H9 (cell line): Measurements from ENCODE around the gene NT5DC3. TPM values are rescaled to one million over a fixed set of nuclear protein-coding genes. Genes with fewer than 3 reads are reported as not detected.

Source experiments
- DNase-seq: peaks from one replicate; pipeline ENCODE4 v3.0.0-alpha.2; 2017
- H2AFZ ChIP-seq: one replicate; pipeline ENCODE4 v1.6.1; 2013; ENCODE audit warnings: mild to moderate bottlenecking, low read length, control low read depth, moderate library complexity
- H2AK5ac ChIP-seq: 2 replicates; pipeline ENCODE4 v1.6.1; 2013; ENCODE audit warnings: low read length, control low read depth, mixed read lengths; ENCODE audit not compliant: insufficient read length
- H2BK120ac ChIP-seq: one replicate; pipeline ENCODE4 v1.6.1; 2013; ENCODE audit warnings: low read depth, mild to moderate bottlenecking, low read length, control low read depth, inconsistent platforms; ENCODE audit not compliant: poor library complexity, severe bottlenecking
- H2BK12ac ChIP-seq: 2 replicates; pipeline ENCODE4 v1.6.1; 2013; ENCODE audit warnings: low read length, control low read depth, mixed read lengths, low read depth; ENCODE audit not compliant: insufficient read length
- H2BK15ac ChIP-seq: 2 replicates; pipeline ENCODE4 v1.6.1; 2013; ENCODE audit warnings: low read depth, low read length, control low read depth
- H2BK20ac ChIP-seq: one replicate; pipeline ENCODE4 v1.6.1; 2013; ENCODE audit warnings: low read depth, mild to moderate bottlenecking, low read length, control low read depth, inconsistent platforms; ENCODE audit not compliant: poor library complexity, severe bottlenecking
- H2BK5ac ChIP-seq: 2 replicates; pipeline ENCODE4 v1.6.1; 2013; ENCODE audit warnings: low read length, control low read depth, mixed read lengths; ENCODE audit not compliant: insufficient read length
- H3K14ac ChIP-seq: 2 replicates; pipeline ENCODE4 v1.6.1; 2013; ENCODE audit warnings: low read length, control low read depth; ENCODE audit not compliant: insufficient read depth
- H3K18ac ChIP-seq: 2 replicates; pipeline ENCODE4 v1.6.1; 2013; ENCODE audit warnings: low read depth, mild to moderate bottlenecking, mixed read lengths, low read length, control low read depth; ENCODE audit not compliant: insufficient read length
- H3K23ac ChIP-seq: 2 replicates; pipeline ENCODE4 v1.6.1; 2013; ENCODE audit warnings: low read length, control low read depth, mixed read lengths, low read depth; ENCODE audit not compliant: insufficient read length
- H3K23me2 ChIP-seq: 2 replicates; pipeline ENCODE4 v1.6.1; 2013; ENCODE audit warnings: low read depth, mild to moderate bottlenecking, mixed read lengths, low read length, control low read depth; ENCODE audit not compliant: insufficient read length, poor library complexity, severe bottlenecking
- H3K27ac ChIP-seq: 2 replicates; pipeline ENCODE4 v1.5.1; 2013; ENCODE audit warnings: low read length, control low read depth, mixed read lengths, low read depth; ENCODE audit not compliant: insufficient read length
- H3K27me3 ChIP-seq: 2 replicates; pipeline ENCODE4 v1.6.1; 2013; ENCODE audit warnings: low read length, control low read depth, inconsistent platforms; ENCODE audit not compliant: insufficient read depth
- H3K4ac ChIP-seq: 2 replicates; pipeline ENCODE4 v1.6.1; 2013; ENCODE audit warnings: low read depth, mild to moderate bottlenecking, control low read depth, inconsistent platforms, low read length, moderate library complexity
- H3K4me1 ChIP-seq: 2 replicates; pipeline ENCODE4 v1.6.1; 2013; ENCODE audit warnings: low read length, control low read depth, inconsistent platforms; ENCODE audit not compliant: insufficient read depth
- H3K4me2 ChIP-seq: 2 replicates; pipeline ENCODE4 v1.6.1; 2013; ENCODE audit warnings: low read length, control low read depth, mixed read lengths; ENCODE audit not compliant: insufficient read length, insufficient read depth
- H3K56ac ChIP-seq: 2 replicates; pipeline ENCODE4 v1.6.1; 2013; ENCODE audit warnings: low read depth, mild to moderate bottlenecking, mixed read lengths, low read length, control low read depth; ENCODE audit not compliant: insufficient read length
- H3K79me1 ChIP-seq: 2 replicates; pipeline ENCODE4 v1.6.1; 2013; ENCODE audit warnings: low read depth, mild to moderate bottlenecking, moderate library complexity, low read length, control low read depth, inconsistent platforms; ENCODE audit not compliant: insufficient read depth, poor library complexity, severe bottlenecking
- H3K79me2 ChIP-seq: 2 replicates; pipeline ENCODE4 v1.6.1; 2013; ENCODE audit warnings: low read length, control low read depth, inconsistent platforms; ENCODE audit not compliant: insufficient read depth
- H3K9ac ChIP-seq: 2 replicates; pipeline ENCODE4 v1.6.1; 2013; ENCODE audit warnings: low read length, control low read depth, mixed read lengths; ENCODE audit not compliant: insufficient read length; ENCODE audit errors: extremely low read depth
- H3K9me3 ChIP-seq: one replicate; pipeline ENCODE4 v1.6.1; 2013; ENCODE audit warnings: low read depth, low read length, inconsistent platforms; ENCODE audit not compliant: control insufficient read depth
- H3T11ph ChIP-seq: one replicate; pipeline ENCODE4 v1.6.1; 2013; ENCODE audit warnings: mild to moderate bottlenecking, low read length, control low read depth, inconsistent platforms
- H4K20me1 ChIP-seq: one replicate; pipeline ENCODE4 v1.6.1; 2013; ENCODE audit not compliant: control insufficient read depth, insufficient read length, insufficient read depth
- H4K5ac ChIP-seq: 2 replicates; pipeline ENCODE4 v1.6.1; 2013; ENCODE audit warnings: low read depth, mild to moderate bottlenecking, mixed read lengths, low read length, control low read depth; ENCODE audit not compliant: insufficient read length
- H4K8ac ChIP-seq: replicated peaks from 2 replicates; pipeline ENCODE4 v1.6.1; 2013; ENCODE audit warnings: low read length, control low read depth, mixed read lengths, low read depth; ENCODE audit not compliant: insufficient read length
- H4K91ac ChIP-seq: 2 replicates; pipeline ENCODE4 v1.6.1; 2013; ENCODE audit warnings: low read depth, mild to moderate bottlenecking, moderate library complexity, mixed read lengths, low read length, control low read depth; ENCODE audit not compliant: insufficient read length
- H3K27ac Mint-ChIP-seq, 3 experiments: 2 replicates in 2 of 3; 3 replicates in 1 of 3; pipeline ENCODE4 v1.8.0; 2020 to 2021; ENCODE audit warnings: mixed read lengths in 3 of 3, mild to moderate bottlenecking in 1 of 3, moderate library complexity in 1 of 3
- H3K27me3 Mint-ChIP-seq: 2 replicates; pipeline ENCODE4 v1.8.0; 2021; ENCODE audit warnings: low read depth, mild to moderate bottlenecking, moderate library complexity, mixed read lengths
- H3K36me3 Mint-ChIP-seq, 3 experiments: 2 replicates in 2 of 3; 3 replicates in 1 of 3; pipeline ENCODE4 v1.8.0; 2020 to 2021; ENCODE audit warnings: low read depth in 3 of 3, mixed read lengths in 3 of 3; ENCODE audit not compliant: insufficient read depth in 1 of 3
- H3K4me1 Mint-ChIP-seq, 2 experiments: 2 replicates each; pipeline ENCODE4 v1.8.0; 2020; ENCODE audit warnings: mixed read lengths in 2 of 2
- H3K4me3 Mint-ChIP-seq, 2 experiments: 2 replicates in 1 of 2; 3 replicates in 1 of 2; pipeline ENCODE4 v1.8.0; 2020 to 2021; ENCODE audit warnings: mild to moderate bottlenecking in 2 of 2, mixed read lengths in 2 of 2, moderate library complexity in 1 of 2
- H3K9me3 Mint-ChIP-seq, 2 experiments: 2 replicates in 1 of 2; 3 replicates in 1 of 2; pipeline ENCODE4 v1.8.0; 2020; ENCODE audit warnings: mild to moderate bottlenecking in 2 of 2, mixed read lengths in 2 of 2, moderate library complexity in 1 of 2
- CTCF ChIP-seq: fragments of 200-600 bp; sonication (generic); conservative IDR thresholded peaks from 3 replicates; pipeline ENCODE4 v1.8.0; 2021; ENCODE audit warnings: antibody characterized with exemption, mild to moderate bottlenecking
- WGBS: extraction: QIAGEN DNeasy Blood & Tissue Kit; methylation state at CpG from one replicate; pipeline ENCODE4 v1.1.7; 2013; ENCODE audit warnings: missing lambda C conversion rate, low lambda C conversion rate, mixed read lengths; ENCODE audit not compliant: insufficient read length; ENCODE audit errors: extremely low coverage; 5-methylcytosine and 5-hydroxymethylcytosine counted together
- total RNA-seq: library from RNA; stranded (reverse); gene quantifications from 2 replicates; pipeline ENCODE4 v1.2.1, GENCODE V29; 2021

NT5DC3 gene
- total RNA-seq, 1 experiment from 2014 or later, result 13.6 TPM

- no peak overlapping the region for H3K4me3 Mint-ChIP-seq
- Histone ChIP-seq H3K14ac (no peak overlapping the region), H3K4me2 (no peak overlapping the region), H3K18ac (no peak overlapping the region), H4K5ac (no peak overlapping the region), H3K23me2 (no peaks in the 10 kb centered on the region), H3K56ac (no peak overlapping the region), H3K4ac (no peak overlapping the region), H2BK20ac (no peak overlapping the region), H3K9me3 (no peaks in the 10 kb centered on the region), H3K27ac (no peak overlapping the region), H4K91ac (no peak overlapping the region), H3K79me1 (no peaks in the 10 kb centered on the region), H4K8ac (no peak overlapping the region), H2AK5ac (no peak overlapping the region), H3K23ac (no peak overlapping the region), H3K9ac (no peak overlapping the region), H2BK5ac (no peak overlapping the region), H4K20me1 (no peaks in the 10 kb centered on the region), H2BK15ac (no peak overlapping the region), H3K79me2 (no peaks in the 10 kb centered on the region), H2BK12ac (no peak overlapping the region), H3K4me1 (no peaks in the 10 kb centered on the region; the same call in 1 of the 2 replicates), H3T11ph (no peak overlapping the region), H2BK120ac (no peak overlapping the region), H3K27me3 (no peaks in the 10 kb centered on the region), H2AFZ (no peak overlapping the region)
- H3K4me1 Mint-ChIP-seq, result peaks cover 10 to 11% of the 10 kb centered on the region in 2 experiments
- no peaks in the 10 kb centered on the region; the same call in none of the 2 replicates for H3K27me3 Mint-ChIP-seq
- WGBS, result no CpG with 5 or more reads among the region's 9 CpGs
- H3K9me3 Mint-ChIP-seq, result no peaks in the 10 kb centered on the region
- H3K36me3 Mint-ChIP-seq, result no peaks in the 10 kb centered on the region
- no peak overlapping the region for H3K27ac Mint-ChIP-seq
- no peak for TF ChIP-seq CTCF
- no peak for DNase-seq
Measured at GRCh38 chr12:103879048-103879692, 38.1 kb upstream of the NT5DC3 start.
